Fibroblast of mammary gland (primary cell): ENCODE measurements around the gene CTDP1.

ENCODE experiments used
- DNase-seq: peaks from one replicate; pipeline ENCODE4 v3.0.0-alpha.2; 2010; ENCODE audit warnings: low read depth
- H3K4me3 ChIP-seq: 2 replicates; pipeline ENCODE4 v1.5.1; 2011; ENCODE audit warnings: low read depth, mild to moderate bottlenecking, low read length, moderate library complexity; ENCODE audit not compliant: control insufficient read depth
- CTCF ChIP-seq: conservative IDR thresholded peaks from 2 replicates; pipeline ENCODE4 v1.5.1; 2011; ENCODE audit warnings: low read depth, low read length, inconsistent platforms; ENCODE audit not compliant: control insufficient read depth, insufficient read depth

The CTDP1 gene

GRCh38 chr18:79698668-79699335, 19.2 kb downstream of the CTDP1 start:
- no peak for TF ChIP-seq CTCF

GRCh38 chr18:79699653-79700052, 20.1 kb downstream of the CTDP1 start:
- no peak overlapping the region for H3K4me3 ChIP-seq
- no peak for TF ChIP-seq CTCF
- no peak for DNase-seq

More at GRCh38 chr18:79698668-79699335, 19.2 kb downstream of the CTDP1 start:
- peak; percentile 18 for DNase-seq
- H3K4me3 ChIP-seq, result no peak overlapping the region

GRCh38 chr18:79702906-79703305, 23.3 kb downstream of the CTDP1 start:
- no peak overlapping the region for H3K4me3 ChIP-seq
- DNase-seq, result no peak
- no peak for TF ChIP-seq CTCF

- H3K4me3 ChIP-seq, result no peak overlapping the region
- TF ChIP-seq CTCF, result no peak
- DNase-seq, result no peak
These were observed 25.0 kb downstream of the CTDP1 start for GRCh38 chr18:79704631-79705030.

- DNase-seq, result no peak
- TF ChIP-seq CTCF, result no peak
- H3K4me3 ChIP-seq, result no peak overlapping the region
These were observed 25.7 kb downstream of the CTDP1 start for GRCh38 chr18:79705272-79705671.

- H3K4me3 ChIP-seq, result no peak overlapping the region
- no peak for TF ChIP-seq CTCF
- no peak for DNase-seq
These were observed 26.4 kb downstream of the CTDP1 start for GRCh38 chr18:79706006-79706405.

- no peak overlapping the region for H3K4me3 ChIP-seq
- no peak for TF ChIP-seq CTCF
- no peak for DNase-seq
These were observed 27.1 kb downstream of the CTDP1 start for GRCh38 chr18:79706658-79707057.
